Suprapubic skin (tissue), 2 donors: ENCODE data around the gene CYP46A1.

Source experiments
- EP300 ChIP-seq: sonication (generic); formaldehyde crosslinking; IDR thresholded peaks from one replicate; pipeline ENCODE4 v1.6.1; 2017; ENCODE audit warnings: antibody characterized with exemption
- POLR2A ChIP-seq, 2 donors: fragments of 450-650 bp; IDR thresholded peaks; one replicate each; pipeline ENCODE4 v1.6.1; 2017; ENCODE audit warnings: antibody characterized with exemption in 2 of 2, mild to moderate bottlenecking in 2 of 2, moderate library complexity in 2 of 2

GRCh38 chr14:99650189-99650588 lies 33.9 kb upstream of the CYP46A1 start:
- no peak for TF ChIP-seq EP300
- TF ChIP-seq POLR2A (IDR thresholded peaks at IDR 0.05), result no peak
